Uterus (tissue), 2 donors: Measurements from ENCODE around the gene PCDHGA4.

Source experiments
- CTCF ChIP-seq, 4 experiments: fragments of 200-600 bp in 2 of 4; fragments of 450-650 bp in 2 of 4; sonication (generic) in 2 of 4; IDR thresholded peaks; one replicate each; pipeline ENCODE4 v1.5.1; 2016 to 2019; ENCODE audit warnings: antibody characterized with exemption in 4 of 4, mild to moderate bottlenecking in 2 of 4, moderate library complexity in 1 of 4
- POLR2A ChIP-seq, 2 donors: fragments of 450-650 bp; IDR thresholded peaks; one replicate each; pipeline ENCODE4 v1.6.1; 2016; ENCODE audit warnings: antibody characterized with exemption in 2 of 2, mild to moderate bottlenecking in 1 of 2, moderate library complexity in 1 of 2

DNA sequence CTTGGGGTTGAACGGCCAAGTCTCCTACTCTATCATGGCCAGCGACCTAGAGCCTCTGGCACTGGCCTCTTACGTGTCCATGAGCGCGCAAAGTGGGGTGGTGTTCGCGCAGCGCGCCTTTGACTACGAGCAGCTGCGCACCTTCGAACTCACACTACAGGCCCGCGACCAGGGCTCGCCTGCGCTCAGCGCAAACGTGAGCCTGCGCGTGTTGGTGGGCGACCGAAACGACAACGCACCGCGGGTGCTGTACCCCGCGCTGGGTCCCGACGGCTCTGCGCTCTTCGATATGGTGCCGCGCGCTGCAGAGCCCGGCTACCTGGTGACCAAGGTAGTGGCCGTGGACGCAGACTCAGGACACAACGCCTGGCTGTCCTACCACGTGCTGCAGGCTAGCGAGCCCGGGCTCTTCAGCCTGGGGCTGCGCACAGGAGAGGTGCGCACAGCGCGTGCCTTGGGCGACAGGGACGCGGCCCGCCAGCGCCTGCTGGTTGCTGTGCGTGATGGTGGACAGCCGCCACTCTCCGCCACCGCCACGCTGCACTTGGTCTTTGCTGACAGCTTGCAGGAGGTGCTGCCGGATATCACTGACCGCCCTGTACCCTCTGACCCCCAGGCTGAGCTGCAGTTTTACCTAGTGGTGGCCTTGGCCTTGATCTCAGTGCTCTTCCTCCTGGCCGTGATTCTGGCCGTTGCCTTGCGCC is 44.9 kb downstream of the PCDHGA4 start:
- TF ChIP-seq CTCF (IDR thresholded peaks at IDR 0.05) (no peak), POLR2A (IDR thresholded peaks at IDR 0.05) (no peak)
